T-helper 17 cell (primary cell): Measurements from ENCODE around the gene TBC1D14. TPM values are rescaled to one million over a fixed set of nuclear protein-coding genes. Genes with fewer than 3 reads are reported as not detected.

Source experiments
- ATAC-seq: fragments of 150-1000 bp; cut with Tn5 transposase; 2 replicates; pipeline ENCODE4 v1.10.0; 2021; ENCODE audit warnings: mild to moderate bottlenecking, moderate library complexity
- DNase-seq, 3 donors: peaks; one replicate each; pipeline versions ENCODE4 v3.0.0 to v3.0.0-alpha.2; 2020 to 2021
- H3K9me3 ChIP-seq: one replicate; pipeline ENCODE4 v1.7.0; 2013; ENCODE audit warnings: low read length, mild to moderate bottlenecking; ENCODE audit not compliant: control insufficient read depth, poor library complexity, severe bottlenecking
- H3K27ac Mint-ChIP-seq: one replicate; pipeline ENCODE4 v1.8.0; 2022; ENCODE audit warnings: mild to moderate bottlenecking, moderate library complexity, mixed read lengths
- H3K27me3 Mint-ChIP-seq: one replicate; pipeline ENCODE4 v1.8.0; 2022; ENCODE audit warnings: mixed read lengths
- H3K36me3 Mint-ChIP-seq: one replicate; pipeline ENCODE4 v1.8.0; 2022; ENCODE audit warnings: low read depth, mixed read lengths
- H3K4me1 Mint-ChIP-seq: one replicate; pipeline ENCODE4 v1.8.0; 2022; ENCODE audit warnings: mild to moderate bottlenecking, mixed read lengths
- H3K4me3 Mint-ChIP-seq: one replicate; pipeline ENCODE4 v1.8.0; 2022; ENCODE audit warnings: mild to moderate bottlenecking, moderate library complexity, mixed read lengths
- total RNA-seq, 4 donors: library from RNA in 2 of 4; stranded (reverse) in 2 of 4; gene quantifications; one replicate each; pipeline ENCODE4 v1.2.3 and lab custom pipeline; 2022 to 2026

Gene TBC1D14
- total RNA-seq, 2 donors from 2014 or later = 49.1 to 55.2 TPM

- DNase-seq = no peak
- no peak for ATAC-seq
- no peak overlapping the region for H3K4me3 Mint-ChIP-seq
- H3K27ac Mint-ChIP-seq = no peak overlapping the region
- no peaks in the 10 kb centered on the region for H3K9me3 ChIP-seq
- H3K36me3 Mint-ChIP-seq = peaks cover 4% of the 10 kb centered on the region
- no peaks in the 10 kb centered on the region for H3K27me3 Mint-ChIP-seq
- H3K4me1 Mint-ChIP-seq = peaks cover 15% of the 10 kb centered on the region
These were observed 144.7 kb downstream of the TBC1D14 start for GRCh38 chr4:7054106-7054880.

GRCh38 chr4:7055111-7055989 is 145.7 kb downstream of the TBC1D14 start:
- no peaks in the 10 kb centered on the region for H3K9me3 ChIP-seq
- Mint-ChIP-seq H3K27ac (no peak overlapping the region), H3K4me3 (no peak overlapping the region), H3K4me1 (peaks cover 12% of the 10 kb centered on the region), H3K27me3 (no peaks in the 10 kb centered on the region), H3K36me3 (peaks cover 4% of the 10 kb centered on the region)
- ATAC-seq (no peak), DNase-seq (no peak)

- H3K27me3 Mint-ChIP-seq = no peaks in the 10 kb centered on the region
- no peaks in the 10 kb centered on the region for H3K9me3 ChIP-seq
- DNase-seq = no peak
- peaks cover 9% of the 10 kb centered on the region for H3K4me1 Mint-ChIP-seq
- no peak overlapping the region for H3K4me3 Mint-ChIP-seq
- H3K27ac Mint-ChIP-seq = no peak overlapping the region
- no peak for ATAC-seq
- H3K36me3 Mint-ChIP-seq = peaks cover 4% of the 10 kb centered on the region
These were observed 146.3 kb downstream of the TBC1D14 start for GRCh38 chr4:7055990-7056325.

GRCh38 chr4:7058792-7059191 is 149.2 kb downstream of the TBC1D14 start:
- Mint-ChIP-seq H3K4me1 (peaks cover 10% of the 10 kb centered on the region), H3K4me3 (no peak overlapping the region), H3K36me3 (peaks cover 6% of the 10 kb centered on the region), H3K27ac (peak overlapping the region; percentile 56), H3K27me3 (no peaks in the 10 kb centered on the region)
- DNase-seq (no peak), ATAC-seq (no peak)
- H3K9me3 ChIP-seq = no peaks in the 10 kb centered on the region

- H3K36me3 Mint-ChIP-seq = peaks cover 2% of the 10 kb centered on the region
- ATAC-seq = no peak
These were observed 150.0 kb downstream of the TBC1D14 start for GRCh38 chr4:7059662-7060061.

GRCh38 chr4:7060346-7061150 is 150.9 kb downstream of the TBC1D14 start:
- no peak for ATAC-seq

More at GRCh38 chr4:7059662-7060061, 150.0 kb downstream of the TBC1D14 start:
- H3K27me3 Mint-ChIP-seq = no peaks in the 10 kb centered on the region
- H3K9me3 ChIP-seq = no peaks in the 10 kb centered on the region
- H3K4me1 Mint-ChIP-seq = peaks cover 9% of the 10 kb centered on the region
- H3K27ac Mint-ChIP-seq = no peak overlapping the region
- no peak for DNase-seq
- H3K4me3 Mint-ChIP-seq = no peak overlapping the region

GRCh38 chr4:7061815-7062214 is 152.2 kb downstream of the TBC1D14 start:
- H3K9me3 ChIP-seq = no peaks in the 10 kb centered on the region
- peak overlapping the region; percentile 62 for H3K27ac Mint-ChIP-seq
- no peaks in the 10 kb centered on the region for H3K27me3 Mint-ChIP-seq
- peaks cover 2% of the 10 kb centered on the region for H3K36me3 Mint-ChIP-seq
- DNase-seq (no peak), ATAC-seq (no peak)
- H3K4me3 Mint-ChIP-seq = no peak overlapping the region
- H3K4me1 Mint-ChIP-seq = peaks cover 15% of the 10 kb centered on the region

More at GRCh38 chr4:7060346-7061150, 150.9 kb downstream of the TBC1D14 start:
- Mint-ChIP-seq H3K36me3 (peaks cover 2% of the 10 kb centered on the region), H3K4me3 (no peak overlapping the region), H3K27ac (peak overlapping the region; percentile 37), H3K4me1 (peaks cover 14% of the 10 kb centered on the region), H3K27me3 (no peaks in the 10 kb centered on the region)
- H3K9me3 ChIP-seq = no peaks in the 10 kb centered on the region
- DNase-seq = no peak

- no peaks in the 10 kb centered on the region for H3K9me3 ChIP-seq
- H3K36me3 Mint-ChIP-seq = peaks cover 3% of the 10 kb centered on the region
- peaks cover 20% of the 10 kb centered on the region for H3K4me1 Mint-ChIP-seq
- ATAC-seq (no peak), DNase-seq (no peak)
- peak overlapping the region; percentile 54 for H3K27ac Mint-ChIP-seq
- no peaks in the 10 kb centered on the region for H3K27me3 Mint-ChIP-seq
- no peak overlapping the region for H3K4me3 Mint-ChIP-seq
These were observed 153.2 kb downstream of the TBC1D14 start for GRCh38 chr4:7062816-7063215.

GRCh38 chr4:7063362-7063761 is 153.7 kb downstream of the TBC1D14 start:
- H3K4me1 Mint-ChIP-seq = peaks cover 26% of the 10 kb centered on the region
- peaks cover 5% of the 10 kb centered on the region for H3K36me3 Mint-ChIP-seq
- DNase-seq (no peak), ATAC-seq (no peak)
- no peaks in the 10 kb centered on the region for H3K9me3 ChIP-seq
- no peak overlapping the region for H3K4me3 Mint-ChIP-seq
- peak overlapping the region; percentile 54 for H3K27ac Mint-ChIP-seq
- H3K27me3 Mint-ChIP-seq = no peaks in the 10 kb centered on the region

- peaks cover 36% of the 10 kb centered on the region for H3K4me1 Mint-ChIP-seq
These were observed 156.4 kb downstream of the TBC1D14 start for GRCh38 chr4:7066006-7066405.

GRCh38 chr4:7066493-7066892 is 156.9 kb downstream of the TBC1D14 start:
- no peak for DNase-seq
- no peaks in the 10 kb centered on the region for H3K9me3 ChIP-seq
- peaks cover 5% of the 10 kb centered on the region for H3K27me3 Mint-ChIP-seq
- no peak for ATAC-seq
- peak overlapping the region; percentile 95 for H3K27ac Mint-ChIP-seq
- peak overlapping the region; percentile 96 for H3K4me3 Mint-ChIP-seq
- H3K36me3 Mint-ChIP-seq = peaks cover 3% of the 10 kb centered on the region
- H3K4me1 Mint-ChIP-seq = peaks cover 33% of the 10 kb centered on the region

More at GRCh38 chr4:7066006-7066405, 156.4 kb downstream of the TBC1D14 start:
- peaks cover 5% of the 10 kb centered on the region for H3K36me3 Mint-ChIP-seq
- peaks cover 4% of the 10 kb centered on the region for H3K27me3 Mint-ChIP-seq
- H3K9me3 ChIP-seq = no peaks in the 10 kb centered on the region
- peak overlapping the region; percentile 34 for H3K27ac Mint-ChIP-seq
- DNase-seq (no peak), ATAC-seq (no peak)
- peak overlapping the region; percentile 67 for H3K4me3 Mint-ChIP-seq

GRCh38 chr4:7067126-7067451 is 157.5 kb downstream of the TBC1D14 start:
- peak overlapping the region; percentile 96 for H3K4me3 Mint-ChIP-seq
- no peak for DNase-seq
- peaks cover 5% of the 10 kb centered on the region for H3K27me3 Mint-ChIP-seq
- peaks cover 3% of the 10 kb centered on the region for H3K36me3 Mint-ChIP-seq
- peaks cover 33% of the 10 kb centered on the region for H3K4me1 Mint-ChIP-seq
- H3K9me3 ChIP-seq = no peaks in the 10 kb centered on the region
- no peak for ATAC-seq
- peak overlapping the region; percentile 95 for H3K27ac Mint-ChIP-seq
